Heart left ventricle (tissue), 16 donors: Measurements from ENCODE around the gene PDCD1. TPM values are rescaled to one million over a fixed set of nuclear protein-coding genes. Genes with fewer than 3 reads are reported as not detected.
"Not testable (repeated sequence)": the region's sequence is repeated elsewhere in the genome, so short reads cannot be mapped to it uniquely, and the experiment has no call there.

ENCODE experiments used
- ATAC-seq, 4 donors: fragments of 200-7000 bp; cut with Tn5 transposase; one replicate each; pipeline ENCODE4 v1.9.1; 2020 to 2022; ENCODE audit warnings: moderate library complexity in 4 of 4, mild to moderate bottlenecking in 3 of 4, moderate number of reproducible peaks in 1 of 4
- DNase-seq, 5 donors: peaks; one replicate each; pipeline ENCODE4 v3.0.0-alpha.2; 2020
- H3K27ac ChIP-seq, 12 donors: fragments of 200-600 bp; sonication (generic) in 4 of 12; one replicate each; pipeline versions ENCODE4 v1.5.0 to v1.8.0; 2016 to 2022; ENCODE audit warnings: mild to moderate bottlenecking in 2 of 12
- H3K27me3 ChIP-seq, 9 donors: fragments of 200-600 bp; sonication (generic) in 2 of 9; one replicate each; pipeline versions ENCODE4 v1.5.1 to v1.8.0; 2016 to 2022; ENCODE audit warnings: mild to moderate bottlenecking in 3 of 9
- H3K36me3 ChIP-seq, 9 donors: fragments of 200-600 bp; sonication (generic) in 2 of 9; one replicate each; pipeline versions ENCODE4 v1.5.0 to v1.8.0; 2018 to 2022; ENCODE audit warnings: mild to moderate bottlenecking in 2 of 9
- H3K4me1 ChIP-seq, 12 donors: fragments of 200-600 bp; sonication (generic) in 4 of 12; one replicate each; pipeline versions ENCODE4 v1.5.0 to v1.8.0; 2016 to 2022; ENCODE audit warnings: mild to moderate bottlenecking in 3 of 12
- H3K4me3 ChIP-seq, 12 donors: fragments of 200-600 bp; sonication (generic) in 4 of 12; one replicate each; pipeline versions ENCODE4 v1.5.0 to v1.8.0; 2017 to 2022; ENCODE audit warnings: mild to moderate bottlenecking in 9 of 12, moderate library complexity in 4 of 12
- H3K9me3 ChIP-seq, 12 donors: fragments of 200-600 bp; sonication (generic) in 4 of 12; one replicate each; pipeline versions ENCODE4 v1.5.0 to v1.8.0; 2016 to 2022; ENCODE audit warnings: mild to moderate bottlenecking in 1 of 12
- CTCF ChIP-seq, 12 donors: fragments of 200-600 bp; sonication (generic) in 4 of 12; IDR thresholded peaks; one replicate each; pipeline versions ENCODE4 v1.5.0 to v1.8.0; 2018 to 2022; ENCODE audit warnings: antibody characterized with exemption in 12 of 12, mild to moderate bottlenecking in 5 of 12
- POLR2A ChIP-seq, 2 donors: fragments of 450-650 bp; IDR thresholded peaks; one replicate each; pipeline ENCODE4 v1.6.1; 2017; ENCODE audit warnings: antibody characterized with exemption in 2 of 2, mild to moderate bottlenecking in 2 of 2, moderate library complexity in 2 of 2
- WGBS, 4 donors: extraction: QIAGEN DNeasy Blood & Tissue Kit in 2 of 4; methylation state at CpG; one replicate each; pipeline versions ENCODE4 v1.1.5 to v1.1.7; 2013 to 2018; 5-methylcytosine and 5-hydroxymethylcytosine counted together
- intact Hi-C, 10 donors: fragments of 100-400 bp; cut with DNase I; formaldehyde crosslinking; loops; one replicate each; pipeline versions ENCODE4 v1.11.1 to v1.14.2; 2022
- polyA plus RNA-seq, 2 donors: library from polyadenylated mRNA; stranded (reverse); fragments of 200-250 nt; gene quantifications; one replicate each; pipeline ENCODE4 v1.2.3, GENCODE V29; 2013
- total RNA-seq, 9 donors: library from RNA; depleted of rRNA in 2 of 9; stranded (reverse); fragments of >200 nt in 2 of 9; fragmentation: NEBNext Ultra II Directional in 3 of 9; extraction: Animal tissue kit (Norgen Biotek cat#: 25700) in 3 of 9; gene quantifications; one replicate each; pipeline versions ENCODE4 v1.1.0 to v1.2.4, GENCODE V29; 2016 to 2023
- donor health status: ischemic (EF 13 %, LVEDD 7.1; RV severe dilation, severe dysfunction).
- donor health status: healthy with polysubstance abuse.
- donor health status: DM: no; HTN: yes; CAD: no.
- donor health status: DM: no; HTN: no; CAD: no.
- donor health status: ischemic (EF 25% LVEDD 6.9; RV normal size, moderate dysfunction).
- donor health status: ischemic (EF 25% LVEDD 5.7; RV mildly dilated, moderate dysfunction).
- donor health status: healthy.
- donor health status: DM: yes; HTN: yes; CAD: no.
- donor health status: ischemic (EF 35%, LVEDD 5.7; RV mildly dilated, moderate dysfunction).
- donor health status: nonischemic (EF 11% LVEDD 7.7; RV severe dilation, severe dysfunction).
- donor health status: DM: yes; HTN: yes; CAD: no.
- donor health status: PGD.
- donor health status: ischemic (EF 29% LVEDD 5.4; RV normal size, mild dysfunction).
- donor health status: nonischemic (EF 23%, LVEDD 6.1; RV moderate dilation, normal function).

Gene PDCD1
- total and polyA plus RNA-seq, 11 donors: 0.27 to 7.6 (median 1.4) TPM

DNA sequence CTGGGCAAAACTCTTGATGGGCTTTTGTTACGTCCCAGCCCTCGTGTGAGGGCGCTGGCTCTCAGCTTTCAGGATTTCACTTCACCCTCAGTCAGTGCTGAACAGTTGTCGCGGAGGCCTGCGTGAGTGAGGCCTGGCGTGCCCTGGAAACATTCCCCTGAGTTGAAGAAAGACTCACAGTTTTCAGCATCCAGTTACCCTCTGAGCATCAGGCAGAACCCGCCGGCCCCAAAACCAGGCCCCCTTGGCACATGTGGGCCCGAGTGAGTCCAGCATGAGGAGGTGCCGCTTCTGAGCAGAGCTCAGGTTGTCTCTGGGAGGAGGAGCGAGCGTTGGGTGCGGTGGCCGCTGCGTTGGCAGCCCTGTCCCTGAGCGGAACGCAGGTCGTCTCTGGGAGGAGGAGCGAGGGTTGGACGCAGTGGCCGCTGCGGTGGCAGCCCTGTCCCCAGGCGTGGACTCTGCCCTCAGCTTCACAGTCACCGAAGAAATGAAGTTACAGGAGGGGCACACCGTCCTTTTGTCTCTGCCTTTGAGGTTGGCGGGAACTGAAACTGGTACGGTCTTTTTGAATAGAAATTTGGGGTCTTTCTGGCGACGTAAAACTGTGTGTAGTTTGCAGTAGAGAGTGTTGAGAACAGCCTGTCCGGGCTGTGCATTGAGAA, 49.8 kb downstream of the PDCD1 start, which contains the start of gene NEU4:
TSS of gene NEU4 (plus strand) at position 473 of the 662 bp plus-strand sequence. CDS start 5,292 bp downstream, outside the sequence.
- WGBS, 4 donors: 87 to 90% (median 88%) methylated on average over 28 to 31 of the region's 31 CpGs
- intact Hi-C loops: no loop called here
- TF ChIP-seq CTCF (IDR thresholded peaks at IDR 0.05): no peak
- no peak for TF ChIP-seq POLR2A (IDR thresholded peaks at IDR 0.05)
- Histone ChIP-seq H3K4me3 (no peak within 1 kb of the TSS), H3K9me3 (no peaks in the 10 kb centered on the region), H3K36me3 (no peaks in the 10 kb centered on the region), H3K4me1 (peaks cover 0 to 44% (median 24%) of the 10 kb centered on the region in 12 donors), H3K27me3 (peaks cover 0 to 10% (median 0%) of the 10 kb centered on the region in 9 donors), H3K27ac (peak within 1 kb of the TSS in 7 of 12 donors; percentile 11 to 91 (median 82))
- ATAC-seq (no peak), DNase-seq (peak in 2 of 5 donors; percentile 13 to 52)

DNA sequence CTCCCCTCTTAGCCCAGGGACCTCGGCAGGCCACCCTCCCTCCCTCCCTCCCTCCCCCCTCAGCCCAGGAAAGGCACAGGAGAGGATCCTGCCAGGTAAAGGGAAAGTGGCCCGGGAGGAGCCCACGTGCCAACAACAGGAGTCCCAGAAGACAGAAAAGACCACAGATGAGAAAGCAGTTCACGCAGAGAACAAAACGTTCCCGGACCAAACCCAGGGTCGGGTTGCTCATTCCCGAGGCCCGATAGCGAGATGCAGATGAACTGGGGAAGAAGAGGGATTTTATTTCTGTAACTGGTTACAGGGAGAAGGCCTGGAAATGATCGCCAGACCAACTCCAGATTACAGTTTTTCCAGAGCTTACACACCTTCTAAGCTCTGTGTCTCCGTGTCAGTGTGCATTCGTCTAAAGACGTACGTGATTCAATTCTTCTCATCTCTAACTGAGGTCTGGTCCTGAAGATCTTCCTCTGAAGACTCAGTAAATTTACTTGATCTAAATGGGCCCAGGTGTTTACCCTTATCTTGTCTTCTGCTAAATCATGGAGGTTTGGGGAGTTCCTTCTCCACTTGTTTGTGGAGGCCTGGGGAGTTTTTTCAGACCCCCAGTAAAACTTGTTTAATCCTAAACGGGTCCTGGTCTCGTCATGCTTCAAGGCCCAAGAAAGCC, 50.5 kb downstream of the PDCD1 start:
- DNase-seq (peak in 1 of 5 donors; percentile 18), ATAC-seq (no peak)
- Histone ChIP-seq H3K27ac (peak overlapping the region in 2 of 12 donors; percentile 11 to 37), H3K9me3 (no peaks in the 10 kb centered on the region), H3K4me1 (peaks cover 0 to 49% (median 25%) of the 10 kb centered on the region in 12 donors), H3K27me3 (peaks cover 0 to 15% (median 0%) of the 10 kb centered on the region in 9 donors), H3K36me3 (no peaks in the 10 kb centered on the region), H3K4me3 (no peak overlapping the region)
- WGBS, 4 donors: 67 to 82% (median 74%) methylated on average over 16 to 17 of the region's 17 CpGs
- intact Hi-C loops: no loop called here
- TF ChIP-seq CTCF (IDR thresholded peaks at IDR 0.05) (no peak), POLR2A (IDR thresholded peaks at IDR 0.05) (no peak)

DNA sequence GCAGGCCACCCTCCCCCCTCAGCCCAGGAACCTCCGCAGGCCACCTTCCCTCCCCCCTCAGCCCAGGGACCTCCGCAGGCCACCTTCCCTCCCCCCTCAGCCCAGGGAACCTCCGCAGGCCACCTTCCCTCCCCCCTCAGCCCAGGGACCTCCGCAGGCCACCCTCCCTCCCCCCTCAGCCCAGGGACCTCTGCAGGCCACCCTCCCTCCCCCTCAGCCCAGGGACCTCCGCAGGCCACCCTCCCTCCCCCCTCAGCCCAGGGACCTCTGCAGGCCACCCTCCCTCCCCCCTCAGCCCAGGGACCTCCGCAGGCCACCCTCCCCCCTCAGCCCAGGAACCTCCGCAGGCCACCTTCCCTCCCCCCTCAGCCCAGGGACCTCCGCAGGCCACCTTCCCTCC, 52.5 kb downstream of the PDCD1 start:
- not testable (repeated sequence) for H3K27ac ChIP-seq, ATAC-seq

GRCh38 chr2:241804326-241805229, 54.1 kb downstream of the PDCD1 start:
- H3K9me3 ChIP-seq: no peaks in the 10 kb centered on the region
- H3K27me3 ChIP-seq: peaks cover 0 to 21% (median 0%) of the 10 kb centered on the region in 9 donors
- DNase-seq (peak in 3 of 5 donors; percentile 6 to 58 (median 24)), ATAC-seq (peak in 3 of 4 donors; percentile 4 to 44 (median 20))
- intact Hi-C loops: no loop called here
- no peaks in the 10 kb centered on the region for H3K36me3 ChIP-seq
- 15 to 18% (median 17%) methylated on average over 24 to 35 of the region's 35 CpGs for WGBS, 4 donors
- peaks cover 0 to 30% (median 18%) of the 10 kb centered on the region in 12 donors for H3K4me1 ChIP-seq
- no peak for TF ChIP-seq CTCF (IDR thresholded peaks at IDR 0.05)
- peak overlapping the region in 1 of 12 donors; percentile 38 for H3K27ac ChIP-seq
- H3K4me3 ChIP-seq: peak overlapping the region in 10 of 12 donors; percentile 18 to 61 (median 55)

More for the DNA sequence above, 52.5 kb downstream of the PDCD1 start:
- intact Hi-C loops, H3K36me3 ChIP-seq, H3K9me3 ChIP-seq, DNase-seq, H3K4me3 ChIP-seq: not testable (repeated sequence)
- 11 to 49% methylated on average over 3 of the region's 8 CpGs; no CpG with 5 or more reads in 2 of the 4 donors for WGBS, 4 donors
- peaks cover 0 to 47% (median 24%) of the 10 kb centered on the region in 12 donors for H3K4me1 ChIP-seq
- peaks cover 0 to 21% (median 0%) of the 10 kb centered on the region in 9 donors for H3K27me3 ChIP-seq
